EH (cell line): ENCODE measurements around the gene TSSC4.

Experiments
- DNase-seq: peaks from one replicate; pipeline ENCODE4 v3.0.0-alpha.2; 2015; ENCODE audit warnings: low read depth

Gene TSSC4

DNA sequence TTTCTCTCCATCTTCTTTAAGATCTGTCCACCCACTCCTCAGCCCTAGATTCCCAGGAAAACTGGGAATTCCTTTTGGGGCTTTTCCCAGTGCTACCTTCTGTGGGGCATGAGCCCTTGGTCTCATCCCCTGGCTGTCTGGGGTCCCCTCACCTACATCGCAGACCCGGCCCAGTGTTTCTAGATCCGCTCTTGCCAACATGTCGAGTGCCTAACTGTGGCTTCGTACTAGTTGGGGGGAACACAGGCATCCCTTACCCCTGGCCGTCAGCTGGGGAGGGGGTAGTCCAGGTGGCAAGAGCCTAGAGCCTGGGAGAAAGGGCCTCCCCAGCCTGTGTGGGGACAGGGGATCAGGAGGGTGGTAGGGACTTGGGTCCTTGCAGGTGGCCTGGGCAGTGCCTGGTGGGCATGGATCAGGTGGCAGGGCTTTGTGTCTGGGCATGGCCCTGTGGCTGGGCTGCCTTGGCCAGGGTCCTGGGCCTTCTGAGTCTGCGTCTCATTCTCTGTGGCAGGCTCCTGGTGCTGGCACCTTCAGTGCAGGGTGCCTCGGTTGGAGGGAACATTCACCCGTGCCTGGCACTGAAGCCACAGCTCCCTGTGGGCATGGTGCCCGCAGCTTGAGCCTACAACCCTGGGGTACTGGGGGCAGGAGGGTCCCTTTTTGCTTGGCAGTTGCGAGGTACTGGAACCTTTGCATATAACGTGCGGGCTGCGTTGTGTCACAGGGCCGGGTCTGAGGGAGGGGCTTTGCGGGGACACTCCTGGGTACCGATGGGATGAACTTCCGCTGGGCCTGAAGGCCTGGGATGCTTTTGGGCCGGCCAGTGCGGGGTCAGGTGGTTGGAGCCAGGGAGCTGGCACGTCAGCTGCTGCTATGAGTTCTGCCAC is 48.4 kb downstream of the TSSC4 start:
- no peak for DNase-seq

DNA sequence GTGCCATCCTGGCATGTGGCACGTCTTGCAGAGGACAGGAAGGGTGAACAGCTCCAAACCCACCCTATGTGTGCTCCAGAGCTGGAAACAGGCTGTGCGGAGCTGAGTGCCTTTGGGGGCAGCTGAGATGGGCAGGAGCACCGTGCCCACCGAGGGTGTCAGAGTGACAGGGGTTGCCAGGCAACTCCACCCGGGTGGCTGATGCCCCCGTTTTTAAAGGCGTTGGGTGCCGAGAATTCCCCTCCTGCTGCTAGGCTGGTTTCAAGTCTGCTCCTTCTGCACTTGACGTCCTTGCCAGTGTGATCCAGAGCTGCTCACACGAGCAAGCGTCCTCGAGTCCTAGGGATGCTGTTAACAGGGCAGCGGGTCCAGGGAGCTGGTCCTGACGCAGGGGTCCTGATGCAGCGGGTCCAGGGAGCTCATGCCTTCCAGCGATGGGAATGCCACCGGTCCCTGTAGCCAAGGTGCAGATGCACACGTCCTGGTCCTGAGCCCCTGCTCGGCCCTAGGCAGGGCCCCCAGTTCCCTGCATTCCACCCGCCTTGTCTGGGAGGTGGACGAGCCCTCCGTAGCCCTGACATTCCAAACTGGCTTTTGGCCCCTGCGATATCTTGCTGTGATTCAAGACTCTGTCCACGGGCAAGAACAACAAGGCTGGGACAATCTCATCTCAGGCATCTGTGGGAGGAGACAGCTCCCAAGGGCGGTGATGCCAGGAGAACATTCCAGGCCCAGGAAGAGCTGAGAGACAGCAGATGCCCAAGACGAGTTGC is 49.2 kb downstream of the TSSC4 start:
- no peak for DNase-seq

DNA sequence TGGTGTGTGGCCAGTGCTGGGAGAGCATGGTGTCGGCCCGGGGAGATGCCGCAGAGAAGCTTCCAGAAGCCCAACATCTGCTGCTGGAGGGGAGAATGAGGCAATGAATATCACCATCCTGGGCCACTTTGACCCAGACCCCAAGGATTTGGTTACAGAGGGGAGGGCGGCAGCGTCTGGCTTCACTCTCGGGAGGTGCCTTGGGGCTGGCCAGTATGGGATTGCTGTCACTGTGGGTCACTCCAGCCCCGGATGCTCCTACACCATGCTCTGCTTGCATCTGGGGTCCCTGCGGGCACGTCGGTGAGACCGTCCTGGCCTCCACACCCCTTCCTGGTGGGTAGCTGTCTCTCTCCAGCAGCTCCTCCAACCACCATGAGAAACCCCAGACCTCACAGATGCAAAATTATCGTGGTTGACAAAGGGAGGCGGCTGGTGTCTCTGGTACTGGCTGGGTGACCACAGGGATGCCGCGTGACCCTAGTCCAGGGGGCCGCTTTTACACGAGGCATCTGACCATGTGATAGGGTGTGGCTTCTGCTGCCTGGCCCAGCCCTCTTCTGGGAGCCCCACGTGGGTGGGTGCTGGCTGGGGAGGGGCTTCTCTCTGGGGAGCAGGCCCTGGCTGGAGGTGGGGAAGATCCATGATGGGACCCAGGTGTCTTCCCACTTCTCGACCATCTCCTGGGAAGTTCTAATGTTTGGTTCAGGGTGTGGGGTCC is 49.9 kb downstream of the TSSC4 start:
- no peak for DNase-seq

DNA sequence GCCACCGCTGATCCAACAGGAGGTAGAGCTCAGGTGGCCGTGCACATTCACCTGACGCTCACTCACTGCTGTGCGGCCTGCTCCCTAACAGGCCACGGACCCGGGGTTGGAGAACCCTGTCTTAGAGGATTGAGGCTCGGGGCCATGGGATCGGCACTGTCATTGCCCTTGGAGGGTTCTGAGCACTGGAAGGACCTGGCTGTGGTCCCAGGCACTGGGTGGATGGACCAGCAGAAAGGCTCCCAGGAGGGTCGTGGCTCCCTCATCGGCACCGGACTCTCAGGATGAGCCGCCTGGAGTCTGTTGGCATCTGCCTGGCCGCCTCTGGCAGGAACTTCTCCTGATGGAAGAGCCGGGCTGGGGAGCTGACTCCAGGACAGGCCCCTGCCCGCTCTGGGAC is 50.8 kb downstream of the TSSC4 start:
- DNase-seq, result no peak

DNA sequence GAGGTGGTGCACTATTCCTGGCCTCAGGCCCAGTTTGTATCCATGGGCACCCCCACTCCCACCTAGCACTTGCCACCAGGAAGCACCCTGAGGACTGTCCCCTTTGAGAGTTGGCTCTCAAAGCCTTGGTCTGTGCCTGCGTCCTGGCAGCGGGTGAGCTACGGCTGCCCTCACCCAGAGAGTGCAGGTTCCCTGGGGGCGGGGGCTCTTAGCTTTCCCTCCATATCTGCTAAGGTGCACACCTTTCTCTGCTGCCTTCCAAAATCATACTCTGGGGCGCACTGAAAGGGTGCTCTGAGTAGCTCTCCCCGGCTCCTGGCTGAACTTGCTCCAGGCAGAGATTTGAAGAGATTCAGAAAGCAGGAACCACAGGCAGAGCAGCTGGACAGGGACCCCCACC is 51.4 kb downstream of the TSSC4 start:
- DNase-seq, result no peak

DNA sequence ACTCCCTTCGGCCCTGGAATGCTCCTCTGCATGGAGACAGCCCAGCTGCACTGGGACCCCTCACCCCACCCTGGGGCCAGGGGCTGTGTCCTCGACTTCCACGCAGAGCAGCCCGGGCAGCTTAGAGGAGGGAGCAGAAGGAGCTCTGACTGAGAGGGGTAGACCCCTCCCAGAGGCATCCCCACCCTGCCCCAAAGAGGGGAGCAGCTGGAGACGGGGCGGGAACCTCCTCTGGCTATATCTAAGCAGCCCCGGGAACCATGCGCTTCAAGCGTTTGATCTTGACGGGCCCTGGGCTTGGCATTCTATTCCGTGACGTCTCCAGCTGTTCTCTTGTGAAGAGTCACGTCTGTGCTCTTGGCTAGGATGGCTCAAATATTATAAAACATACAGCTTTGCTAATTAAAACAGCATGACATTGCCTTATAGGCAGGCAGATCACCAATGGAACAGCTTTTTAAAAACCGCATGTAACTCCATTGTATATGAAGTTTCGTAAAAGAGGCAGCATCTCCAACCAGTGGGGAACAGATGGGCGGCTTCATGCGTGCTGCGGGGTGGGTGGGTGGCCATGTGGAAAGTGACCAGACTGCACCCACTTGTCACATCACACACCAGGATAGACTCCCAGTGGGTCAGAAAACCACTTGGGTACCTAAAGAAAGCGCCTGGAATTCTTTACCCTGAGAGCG is 51.9 kb downstream of the TSSC4 start:
- DNase-seq, result no peak

DNA sequence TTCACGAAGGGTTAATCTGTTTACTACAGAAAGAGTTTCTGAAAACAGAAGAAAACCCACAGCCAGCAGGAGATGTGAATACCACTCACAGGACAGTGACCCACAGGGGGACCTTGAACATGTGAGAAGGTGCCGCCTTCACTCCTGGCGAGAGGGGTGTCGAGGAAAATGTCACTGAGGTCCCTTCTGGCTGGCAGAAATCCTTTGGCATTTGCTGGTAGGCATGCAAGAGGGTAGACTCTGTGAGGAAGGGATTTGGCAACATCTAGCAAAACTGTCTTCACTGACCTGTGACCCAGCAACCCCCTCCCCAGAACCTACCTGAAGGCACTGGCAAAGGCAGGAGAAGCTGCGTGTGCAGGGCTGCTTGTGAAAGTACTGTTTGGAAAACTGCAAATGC is 52.9 kb downstream of the TSSC4 start:
- DNase-seq, result no peak
